ENCODE data around the gene ARPP21. TPM values are rescaled to one million over a fixed set of nuclear protein-coding genes. Genes with fewer than 3 reads are reported as not detected.

Gene ARPP21
- total RNA-seq, 1 donor from 2014 or later, result not detected

DNA sequence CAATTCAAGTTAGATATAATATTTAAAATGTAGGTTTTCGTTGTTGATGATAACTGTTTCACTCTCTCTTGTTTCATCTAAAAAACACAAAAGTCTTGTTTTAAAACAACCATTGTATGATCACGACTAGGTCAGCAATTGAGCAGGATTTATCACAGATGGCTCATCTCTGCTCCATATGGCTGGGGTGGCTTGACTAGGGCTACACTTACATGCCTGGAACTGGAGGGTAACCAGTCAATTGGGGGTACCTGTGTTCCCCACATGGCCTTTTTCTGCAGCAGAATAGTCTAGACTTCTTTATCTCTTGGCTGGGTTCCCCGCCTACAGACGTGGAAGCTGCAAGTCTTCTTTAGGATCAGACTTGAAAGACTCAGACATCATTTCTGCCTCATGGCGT lies 103.9 kb downstream of the ARPP21 start:
- TF ChIP-seq, protein P1, sequence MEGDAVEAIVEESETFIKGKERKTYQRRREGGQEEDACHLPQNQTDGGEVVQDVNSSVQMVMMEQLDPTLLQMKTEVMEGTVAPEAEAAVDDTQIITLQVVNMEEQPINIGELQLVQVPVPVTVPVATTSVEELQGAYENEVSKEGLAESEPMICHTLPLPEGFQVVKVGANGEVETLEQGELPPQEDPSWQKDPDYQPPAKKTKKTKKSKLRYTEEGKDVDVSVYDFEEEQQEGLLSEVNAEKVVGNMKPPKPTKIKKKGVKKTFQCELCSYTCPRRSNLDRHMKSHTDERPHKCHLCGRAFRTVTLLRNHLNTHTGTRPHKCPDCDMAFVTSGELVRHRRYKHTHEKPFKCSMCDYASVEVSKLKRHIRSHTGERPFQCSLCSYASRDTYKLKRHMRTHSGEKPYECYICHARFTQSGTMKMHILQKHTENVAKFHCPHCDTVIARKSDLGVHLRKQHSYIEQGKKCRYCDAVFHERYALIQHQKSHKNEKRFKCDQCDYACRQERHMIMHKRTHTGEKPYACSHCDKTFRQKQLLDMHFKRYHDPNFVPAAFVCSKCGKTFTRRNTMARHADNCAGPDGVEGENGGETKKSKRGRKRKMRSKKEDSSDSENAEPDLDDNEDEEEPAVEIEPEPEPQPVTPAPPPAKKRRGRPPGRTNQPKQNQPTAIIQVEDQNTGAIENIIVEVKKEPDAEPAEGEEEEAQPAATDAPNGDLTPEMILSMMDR (IDR thresholded peaks at IDR 0.05), result no peak
- H3K27me3 ChIP-seq, result peaks cover 5% of the 10 kb centered on the region
- no peaks in the 10 kb centered on the region for H3K4me1 ChIP-seq
- intact Hi-C loops (cut with DNase I), result no loop called here
- no peaks in the 10 kb centered on the region for H3K9me3 ChIP-seq
- H3K4me3 ChIP-seq, result no peak overlapping the region
- no peak overlapping the region for H3K27ac ChIP-seq
- DNase-seq, result no peak
- ATAC-seq, result no peak
- no peaks in the 10 kb centered on the region for H3K36me3 ChIP-seq

GRCh38 chr3:35744419-35744818 lies 105.1 kb downstream of the ARPP21 start:
- no peak for DNase-seq
- H3K27me3 ChIP-seq, result peaks cover 5% of the 10 kb centered on the region
- no peaks in the 10 kb centered on the region for H3K36me3 ChIP-seq
- no peaks in the 10 kb centered on the region for H3K4me1 ChIP-seq
- H3K9me3 ChIP-seq, result no peaks in the 10 kb centered on the region
- TF ChIP-seq, protein P1 (IDR thresholded peaks at IDR 0.05), result no peak
- H3K4me3 ChIP-seq, result no peak overlapping the region
- intact Hi-C loops (cut with DNase I), result no loop called here
- H3K27ac ChIP-seq, result no peak overlapping the region
- ATAC-seq, result no peak

DNA sequence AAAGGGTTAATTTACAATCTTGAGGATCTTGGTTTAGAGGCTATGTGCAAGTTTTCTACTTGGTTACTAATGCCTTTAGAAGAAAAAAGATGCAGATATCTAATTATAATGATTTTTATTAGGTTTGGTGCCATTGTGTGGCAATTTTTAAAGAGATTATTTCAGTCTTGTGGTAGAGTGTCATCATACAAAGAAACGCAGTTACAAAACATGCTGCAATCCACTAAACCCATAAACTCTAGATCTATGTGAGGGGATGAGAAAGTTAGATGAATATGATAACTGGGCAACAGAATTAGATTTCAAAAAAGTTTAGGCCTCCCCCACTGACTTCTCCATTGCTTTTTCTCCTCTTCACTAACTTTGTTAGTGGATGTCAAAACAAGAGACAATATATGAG lies 106.0 kb downstream of the ARPP21 start:
- DNase-seq (no peak), ATAC-seq (no peak)
- H3K4me1 ChIP-seq, result no peaks in the 10 kb centered on the region
- H3K27ac ChIP-seq, result no peak overlapping the region
- TF ChIP-seq, protein P1 (IDR thresholded peaks at IDR 0.05), result no peak
- H3K9me3 ChIP-seq, result no peaks in the 10 kb centered on the region
- H3K27me3 ChIP-seq, result peaks cover 5% of the 10 kb centered on the region
- intact Hi-C loops (cut with DNase I), result no loop called here
- no peaks in the 10 kb centered on the region for H3K36me3 ChIP-seq
- H3K4me3 ChIP-seq, result no peak overlapping the region

GRCh38 chr3:35745802-35746484 lies 106.6 kb downstream of the ARPP21 start:
- TF ChIP-seq, protein P1 (IDR thresholded peaks at IDR 0.05), result no peak
- DNase-seq (no peak), ATAC-seq (no peak)
- no peaks in the 10 kb centered on the region for H3K36me3 ChIP-seq
- H3K4me3 ChIP-seq, result no peak overlapping the region
- H3K9me3 ChIP-seq, result no peaks in the 10 kb centered on the region
- intact Hi-C loops (cut with DNase I), result no loop called here
- H3K27me3 ChIP-seq, result peaks cover 5% of the 10 kb centered on the region
- no peak overlapping the region for H3K27ac ChIP-seq
- H3K4me1 ChIP-seq, result no peaks in the 10 kb centered on the region

GRCh38 chr3:35746492-35746891 lies 107.2 kb downstream of the ARPP21 start:
- no peak overlapping the region for H3K4me3 ChIP-seq
- no peak overlapping the region for H3K27ac ChIP-seq
- intact Hi-C loops (cut with DNase I), result no loop called here
- ATAC-seq (no peak), DNase-seq (no peak)
- no peaks in the 10 kb centered on the region for H3K9me3 ChIP-seq
- TF ChIP-seq, protein P1 (IDR thresholded peaks at IDR 0.05), result no peak
- H3K27me3 ChIP-seq, result peaks cover 5% of the 10 kb centered on the region
- H3K36me3 ChIP-seq, result no peaks in the 10 kb centered on the region
- H3K4me1 ChIP-seq, result no peaks in the 10 kb centered on the region

DNA sequence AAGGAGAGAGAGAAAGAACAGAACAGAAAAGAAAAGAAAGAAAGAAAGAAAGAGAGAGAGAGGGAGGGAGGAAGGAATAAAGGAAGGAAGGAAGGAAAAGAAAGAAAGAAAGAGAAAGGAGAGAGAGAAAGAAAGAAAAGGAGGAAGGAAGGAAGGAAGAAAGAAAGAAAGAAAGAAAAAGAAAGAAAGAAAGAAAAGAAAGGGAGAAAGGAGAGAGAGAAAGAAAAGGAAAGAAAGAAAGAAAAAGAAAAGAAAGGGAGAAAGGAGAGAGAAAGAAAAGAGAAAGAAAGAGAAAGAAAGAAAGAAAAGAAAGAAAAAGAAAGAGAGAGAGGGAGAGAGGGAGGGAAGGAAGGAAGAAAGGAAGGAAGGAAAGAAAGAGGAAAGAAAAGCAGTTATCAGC lies 108.8 kb downstream of the ARPP21 start:
- intact Hi-C loops (cut with DNase I), result no loop called here
- Histone ChIP-seq H3K27me3 (peaks cover 5% of the 10 kb centered on the region), H3K36me3 (no peaks in the 10 kb centered on the region), H3K4me3 (no peak overlapping the region), H3K9me3 (no peaks in the 10 kb centered on the region), H3K27ac (no peak overlapping the region), H3K4me1 (no peaks in the 10 kb centered on the region)
- DNase-seq (no peak), ATAC-seq (no peak)
- TF ChIP-seq, protein P1 (IDR thresholded peaks at IDR 0.05), result no peak
